Measurements from ENCODE around the gene ABCC2. TPM values are rescaled to one million over a fixed set of nuclear protein-coding genes. Genes with fewer than 3 reads are reported as not detected.
"Not testable (repeated sequence)": the region's sequence is repeated elsewhere in the genome, so short reads cannot be mapped to it uniquely, and the experiment has no call there.

Gene ABCC2
- total RNA-seq = 10 to 100 TPM in 2 of 4 donors, 1 to 10 TPM in 2; 1.7 to 23.7 (median 8.4) TPM

GRCh38 chr10:99782447-99783286 is at the start of gene ABCC2:
Gene ABCC2 (plus strand): TSS chr10:99782640. CDS start chr10:99782845, 205 bp downstream.
- no peak within 1 kb of the TSS for H3K4me3 ChIP-seq
- no peak for TF ChIP-seq CTCF (IDR thresholded peaks at IDR 0.05)
- TF ChIP-seq POLR2A (IDR thresholded peaks at IDR 0.05) = no peak
- no peak for TF ChIP-seq EP300 (IDR thresholded peaks at IDR 0.05)
- peaks cover 0 to 6% (median 0%) of the 10 kb centered on the region in 4 donors for H3K4me1 ChIP-seq
- H3K36me3 ChIP-seq = peaks cover 0 to 14% (median 0%) of the 10 kb centered on the region in 3 donors
- no peak for DNase-seq (ENCODE audit: low spot score in 2 of 2)
- 75 to 76% methylated on average over 7 of the region's 7 CpGs for WGBS, 2 donors
- H3K27ac ChIP-seq = peak within 1 kb of the TSS in 1 of 4 donors; percentile 16
- peaks cover 0 to 5% (median 0%) of the 10 kb centered on the region in 4 donors for H3K9me3 ChIP-seq
- no peaks in the 10 kb centered on the region for H3K27me3 ChIP-seq

GRCh38 chr10:99733366-99733765 is 49.1 kb upstream of the ABCC2 start:
- H3K27me3 ChIP-seq = no peaks in the 10 kb centered on the region
- H3K27ac ChIP-seq = peak overlapping the region in 1 of 4 donors; percentile 4
- peaks cover 0 to 36% (median 20%) of the 10 kb centered on the region in 4 donors for H3K4me1 ChIP-seq
- no peaks in the 10 kb centered on the region for H3K9me3 ChIP-seq
- TF ChIP-seq EP300 (IDR thresholded peaks at IDR 0.05) (no peak), POLR2A (IDR thresholded peaks at IDR 0.05) (no peak), CTCF (IDR thresholded peaks at IDR 0.05) (no peak)
- WGBS, 2 donors = 83 to 88% methylated on average over 8 of the region's 8 CpGs
- H3K36me3 ChIP-seq = peaks cover 0 to 38% (median 0%) of the 10 kb centered on the region in 3 donors
- peak overlapping the region in 2 of 4 donors; percentile 94 to 99 for H3K4me3 ChIP-seq
- DNase-seq (ENCODE audit: low spot score in 2 of 2) = no peak

DNA sequence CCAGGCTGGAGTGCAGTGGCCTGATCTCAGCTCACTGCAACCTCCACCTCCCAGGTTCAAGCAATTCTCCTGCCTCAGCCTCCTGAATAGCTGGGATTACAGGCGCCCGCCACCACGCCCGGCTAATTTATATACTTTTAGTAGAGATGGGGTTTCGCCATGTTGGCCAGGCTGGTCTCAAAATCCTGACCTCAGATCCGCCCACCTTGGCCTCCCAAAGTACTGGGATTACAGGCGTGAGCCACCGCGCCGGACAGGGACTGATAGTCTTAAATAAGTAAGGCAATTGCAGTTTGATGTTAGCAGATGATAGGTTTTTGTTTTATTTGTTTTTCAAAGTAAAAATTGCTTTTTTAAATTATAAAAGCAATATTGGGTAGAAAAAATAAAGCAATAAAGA is 48.3 kb upstream of the ABCC2 start:
- 95 to 96% methylated on average over 10 of the region's 10 CpGs for WGBS, 2 donors
- H3K4me3 ChIP-seq, H3K27ac ChIP-seq: not testable (repeated sequence)

DNA sequence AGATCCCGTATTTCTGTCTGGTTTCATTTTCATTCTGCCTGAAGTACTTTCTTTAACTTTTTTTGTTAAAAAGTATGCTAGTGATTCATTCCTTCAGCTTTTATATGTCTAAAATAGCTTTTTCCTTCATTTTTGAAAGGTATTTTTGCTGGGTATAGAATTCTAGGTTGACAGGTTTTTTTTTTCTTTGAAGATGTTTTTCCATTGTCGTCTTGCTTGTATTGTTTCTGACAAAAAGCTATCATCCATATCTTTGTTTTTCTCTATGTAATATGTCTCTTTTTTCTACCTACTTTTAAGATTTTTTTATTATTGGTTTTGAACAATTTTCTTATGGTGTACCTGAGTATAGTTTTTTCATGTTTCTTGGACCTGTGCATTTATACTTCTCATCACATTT is 42.2 kb upstream of the ABCC2 start:
- H3K27ac ChIP-seq = no peak overlapping the region
- no peaks in the 10 kb centered on the region for H3K27me3 ChIP-seq
- H3K4me1 ChIP-seq = no peaks in the 10 kb centered on the region
- H3K9me3 ChIP-seq = peaks cover 0 to 23% (median 0%) of the 10 kb centered on the region in 4 donors
- 98 to 99% methylated on average over 2 of the region's 2 CpGs for WGBS, 2 donors
- H3K36me3 ChIP-seq = peaks cover 0 to 91% (median 34%) of the 10 kb centered on the region in 3 donors
- DNase-seq (ENCODE audit: low spot score in 2 of 2) = no peak
- H3K4me3 ChIP-seq = no peak overlapping the region
- TF ChIP-seq EP300 (IDR thresholded peaks at IDR 0.05) (no peak), POLR2A (IDR thresholded peaks at IDR 0.05) (no peak), CTCF (IDR thresholded peaks at IDR 0.05) (no peak)

More for the DNA sequence above, 48.3 kb upstream of the ABCC2 start:
- H3K4me1 ChIP-seq = peaks cover 0 to 36% (median 20%) of the 10 kb centered on the region in 4 donors
- DNase-seq (ENCODE audit: low spot score in 2 of 2); H3K9me3 ChIP-seq; H3K27me3 ChIP-seq: not testable (repeated sequence)
- H3K36me3 ChIP-seq = peaks cover 0 to 39% (median 0%) of the 10 kb centered on the region in 3 donors

DNA sequence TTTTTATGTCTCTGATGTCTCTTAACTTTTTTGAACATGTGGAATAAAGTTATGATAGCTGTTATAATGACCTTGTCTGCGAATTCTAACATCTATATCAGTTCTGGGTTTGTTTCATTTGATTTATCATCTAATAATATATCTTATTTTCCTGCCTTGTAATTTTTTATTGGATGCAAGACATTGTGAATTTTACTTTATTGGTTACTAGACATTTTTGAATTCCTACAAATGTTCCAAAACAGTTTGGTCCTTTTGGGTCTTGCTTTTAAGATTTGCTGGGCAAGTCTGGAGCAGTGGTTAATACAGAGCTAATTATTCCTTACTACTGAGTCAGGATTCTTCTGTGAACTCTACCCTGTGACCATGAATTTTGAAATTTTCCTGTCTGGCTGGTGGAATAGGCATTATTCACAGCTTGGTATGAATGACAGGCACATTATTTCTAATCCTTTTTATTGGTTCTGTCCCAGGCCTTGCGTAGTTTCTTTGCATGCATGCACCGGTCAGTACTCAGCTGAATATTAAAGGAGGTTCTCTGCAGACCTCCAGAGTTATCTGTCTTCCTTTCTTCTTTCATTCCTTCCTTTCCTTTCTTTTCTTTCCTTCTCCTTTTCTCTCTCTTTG is 41.4 kb upstream of the ABCC2 start:
- Histone ChIP-seq H3K4me3 (no peak overlapping the region), H3K36me3 (peaks cover 0 to 98% (median 37%) of the 10 kb centered on the region in 3 donors), H3K9me3 (peaks cover 0 to 23% (median 0%) of the 10 kb centered on the region in 4 donors), H3K4me1 (no peaks in the 10 kb centered on the region), H3K27ac (no peak overlapping the region), H3K27me3 (no peaks in the 10 kb centered on the region)
- whole genome bisulfite sequencing, 2 donors = 97 to 98% methylated on average over 3 of the region's 3 CpGs
- no peak for DNase-seq (ENCODE audit: low spot score in 2 of 2)
- TF ChIP-seq CTCF (IDR thresholded peaks at IDR 0.05) (no peak), POLR2A (IDR thresholded peaks at IDR 0.05) (no peak), EP300 (IDR thresholded peaks at IDR 0.05) (no peak)
